ENCODE measurements around the gene NPAS1. TPM values are rescaled to one million over a fixed set of nuclear protein-coding genes. Genes with fewer than 3 reads are reported as not detected.

Gene NPAS1
- total and polyA plus RNA-seq, 2 of the 13 experiments (the other 11 are each of a cell fraction or from before 2014, with no cell fraction given) = 0.35 to 2.9 TPM

- TF ChIP-seq LCORL (IDR thresholded peaks at IDR 0.05) (no peak), LCORL (CRISPR knock-in tag; IDR thresholded peaks at IDR 0.05) (peak; percentile 65; the same call in 1 of the 2 replicates), STAG1 (CRISPR knock-in tag; IDR thresholded peaks at IDR 0.05) (peak; percentile 22), SKIL (CRISPR knock-in tag; IDR thresholded peaks at IDR 0.05; ENCODE audit: borderline replicate concordance) (peak; percentile 88; the same call in 1 of the 2 replicates), ZNF609 (CRISPR knock-in tag; IDR thresholded peaks at IDR 0.05; ENCODE audit: borderline replicate concordance) (peak; percentile 83; the same call in 1 of the 2 replicates), ZNF775 (CRISPR knock-in tag; IDR thresholded peaks at IDR 0.05; ENCODE audit: borderline replicate concordance) (no peak), ZNF281 (CRISPR knock-in tag; IDR thresholded peaks at IDR 0.05; ENCODE audit: borderline replicate concordance) (peak; percentile 11; the same call in 1 of the 2 replicates), SMAD9 (CRISPR knock-in tag; IDR thresholded peaks at IDR 0.05) (no peak), CEBPZ (IDR thresholded peaks at IDR 0.05; ENCODE audit: low read length) (no peak), ATF3 (CRISPR knock-in tag; IDR thresholded peaks at IDR 0.05) (0 out of 2 replicates have a peak, but pooled peaks have one; percentile 30), RBM22 (optimal IDR thresholded peaks at IDR 0.05; ENCODE audit: low read length) (no peak), IRF1 (CRISPR knock-in tag; IDR thresholded peaks at IDR 0.05; ENCODE audit: low read depth) (no peak)
These were observed 35.3 kb upstream of the NPAS1 start (continued) for GRCh38 chr19:46984077-46985010.
